ENCODE data around the gene NCKAP5. TPM values are rescaled to one million over a fixed set of nuclear protein-coding genes. Genes with fewer than 3 reads are reported as not detected.

The NCKAP5 gene
- total RNA-seq, 1 donor from 2014 or later, result 0.87 TPM

DNA sequence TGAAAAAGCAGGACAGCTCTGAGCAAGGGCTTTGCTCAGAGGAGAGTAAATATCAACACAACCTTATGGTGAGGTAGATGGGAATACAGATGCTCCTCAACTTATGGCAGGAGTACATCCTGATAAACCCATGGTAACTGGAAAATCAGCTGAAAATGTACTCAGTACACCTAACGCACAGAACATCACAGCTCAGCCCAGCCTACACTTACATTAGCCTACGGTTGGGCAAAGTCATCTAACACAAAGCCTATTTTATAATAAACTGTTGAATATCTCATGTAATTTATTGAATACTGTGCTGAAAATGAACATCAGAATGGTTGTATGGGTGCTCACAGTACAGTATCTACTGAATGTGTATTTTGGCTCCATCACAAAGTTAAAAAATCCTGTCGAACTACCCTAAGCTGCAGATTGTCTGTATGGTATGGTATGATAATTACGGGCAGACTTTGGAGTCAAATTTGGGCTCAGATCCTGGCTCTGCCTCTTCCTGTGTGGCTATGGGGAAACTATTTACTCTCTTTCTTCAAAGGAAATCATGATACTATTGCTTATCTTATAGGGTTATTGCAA is 778.0 kb downstream of the NCKAP5 start:
- H3K27me3 Mint-ChIP-seq (ENCODE audit: low read depth), result no peaks in the 10 kb centered on the region
- no peak for DNase-seq (ENCODE audit: low spot score)
- H3K27ac Mint-ChIP-seq (ENCODE audit: unreplicated experiment), result no peak overlapping the region
- no peak overlapping the region for H3K4me3 Mint-ChIP-seq (ENCODE audit: unreplicated experiment)
- TF ChIP-seq, protein P1, sequence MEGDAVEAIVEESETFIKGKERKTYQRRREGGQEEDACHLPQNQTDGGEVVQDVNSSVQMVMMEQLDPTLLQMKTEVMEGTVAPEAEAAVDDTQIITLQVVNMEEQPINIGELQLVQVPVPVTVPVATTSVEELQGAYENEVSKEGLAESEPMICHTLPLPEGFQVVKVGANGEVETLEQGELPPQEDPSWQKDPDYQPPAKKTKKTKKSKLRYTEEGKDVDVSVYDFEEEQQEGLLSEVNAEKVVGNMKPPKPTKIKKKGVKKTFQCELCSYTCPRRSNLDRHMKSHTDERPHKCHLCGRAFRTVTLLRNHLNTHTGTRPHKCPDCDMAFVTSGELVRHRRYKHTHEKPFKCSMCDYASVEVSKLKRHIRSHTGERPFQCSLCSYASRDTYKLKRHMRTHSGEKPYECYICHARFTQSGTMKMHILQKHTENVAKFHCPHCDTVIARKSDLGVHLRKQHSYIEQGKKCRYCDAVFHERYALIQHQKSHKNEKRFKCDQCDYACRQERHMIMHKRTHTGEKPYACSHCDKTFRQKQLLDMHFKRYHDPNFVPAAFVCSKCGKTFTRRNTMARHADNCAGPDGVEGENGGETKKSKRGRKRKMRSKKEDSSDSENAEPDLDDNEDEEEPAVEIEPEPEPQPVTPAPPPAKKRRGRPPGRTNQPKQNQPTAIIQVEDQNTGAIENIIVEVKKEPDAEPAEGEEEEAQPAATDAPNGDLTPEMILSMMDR (IDR thresholded peaks at IDR 0.05), result no peak
- H3K9me3 Mint-ChIP-seq (ENCODE audit: low read depth), result no peaks in the 10 kb centered on the region
- no peaks in the 10 kb centered on the region for H3K36me3 Mint-ChIP-seq (ENCODE audit: low read depth)
- peaks cover 5% of the 10 kb centered on the region for H3K4me1 Mint-ChIP-seq (ENCODE audit: low read depth)

DNA sequence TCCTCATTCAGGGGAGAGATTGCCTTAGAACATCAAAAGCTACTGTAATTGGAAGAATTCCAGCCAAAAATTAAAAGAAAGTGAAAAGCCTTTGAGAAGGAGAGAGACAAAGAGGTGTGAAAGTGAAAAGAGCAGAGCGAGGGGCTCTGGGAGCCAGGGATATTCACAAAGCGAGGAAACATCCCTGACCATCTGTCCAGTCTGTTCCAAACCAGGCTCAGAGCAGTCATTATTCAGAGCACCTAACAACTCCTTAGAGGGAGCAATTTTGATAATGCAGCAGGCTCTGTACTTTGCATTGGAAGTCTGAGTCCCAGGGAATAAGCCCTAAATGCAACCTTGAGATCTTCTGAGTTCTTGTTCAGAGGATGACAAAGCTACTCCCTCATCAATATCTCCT is 779.2 kb downstream of the NCKAP5 start:
- Mint-ChIP-seq H3K27ac (ENCODE audit: unreplicated experiment) (no peak overlapping the region), H3K27me3 (ENCODE audit: low read depth) (no peaks in the 10 kb centered on the region), H3K4me1 (ENCODE audit: low read depth) (peaks cover 5% of the 10 kb centered on the region), H3K9me3 (ENCODE audit: low read depth) (no peaks in the 10 kb centered on the region), H3K36me3 (ENCODE audit: low read depth) (no peaks in the 10 kb centered on the region), H3K4me3 (ENCODE audit: unreplicated experiment) (no peak overlapping the region)
- TF ChIP-seq, protein P1 (IDR thresholded peaks at IDR 0.05), result no peak
- no peak for DNase-seq (ENCODE audit: low spot score)

DNA sequence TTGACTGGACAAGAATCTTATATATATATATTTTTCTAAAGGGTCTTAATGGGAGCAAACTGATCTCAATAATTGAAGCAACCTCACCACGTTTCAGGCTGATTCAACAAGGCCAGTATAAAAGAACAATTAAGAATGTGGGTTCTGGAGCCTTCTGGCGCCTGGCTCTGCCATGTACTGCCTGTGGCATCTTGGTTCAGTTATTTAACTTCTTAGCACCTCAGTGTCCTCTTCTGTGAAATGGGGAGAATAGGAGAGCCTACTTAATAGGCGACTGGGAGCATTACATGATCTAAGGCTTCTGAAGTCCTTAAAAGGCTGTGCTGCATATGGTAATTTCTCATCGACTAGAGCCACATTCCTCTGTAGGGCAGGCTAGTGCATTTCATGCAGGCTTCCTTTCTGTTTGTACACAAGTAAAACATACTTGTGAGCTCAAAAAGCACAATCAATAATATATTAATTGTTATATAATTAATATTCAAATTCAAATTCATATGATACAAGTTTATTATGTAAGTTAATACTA is 779.9 kb downstream of the NCKAP5 start:
- Mint-ChIP-seq H3K4me1 (ENCODE audit: low read depth) (peaks cover 5% of the 10 kb centered on the region), H3K27ac (ENCODE audit: unreplicated experiment) (no peak overlapping the region), H3K9me3 (ENCODE audit: low read depth) (no peaks in the 10 kb centered on the region), H3K4me3 (ENCODE audit: unreplicated experiment) (no peak overlapping the region), H3K36me3 (ENCODE audit: low read depth) (no peaks in the 10 kb centered on the region), H3K27me3 (ENCODE audit: low read depth) (no peaks in the 10 kb centered on the region)
- TF ChIP-seq, protein P1 (IDR thresholded peaks at IDR 0.05), result no peak
- no peak for DNase-seq (ENCODE audit: low spot score)

DNA sequence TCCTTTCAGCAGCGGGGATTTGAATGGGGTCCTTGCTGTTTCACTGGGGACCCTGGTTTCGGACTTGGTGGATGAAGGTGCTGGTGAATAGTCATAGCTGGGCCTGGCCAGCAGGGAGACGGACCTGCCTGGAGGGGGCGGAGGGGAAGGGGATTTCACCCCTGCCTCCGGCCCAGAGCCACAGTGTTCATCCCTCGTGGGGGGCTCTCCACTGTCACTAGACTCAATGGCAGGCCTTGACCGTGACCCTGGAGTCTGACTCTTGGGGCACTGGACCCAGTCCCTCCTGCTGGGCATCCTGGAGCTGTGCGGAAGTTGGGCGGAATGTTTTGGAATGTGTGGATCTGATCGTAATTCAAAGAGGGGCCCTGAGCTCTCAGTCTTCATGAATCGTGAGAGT is 784.4 kb downstream of the NCKAP5 start:
- no peaks in the 10 kb centered on the region for H3K4me1 Mint-ChIP-seq (ENCODE audit: low read depth)
- no peaks in the 10 kb centered on the region for H3K36me3 Mint-ChIP-seq (ENCODE audit: low read depth)

DNA sequence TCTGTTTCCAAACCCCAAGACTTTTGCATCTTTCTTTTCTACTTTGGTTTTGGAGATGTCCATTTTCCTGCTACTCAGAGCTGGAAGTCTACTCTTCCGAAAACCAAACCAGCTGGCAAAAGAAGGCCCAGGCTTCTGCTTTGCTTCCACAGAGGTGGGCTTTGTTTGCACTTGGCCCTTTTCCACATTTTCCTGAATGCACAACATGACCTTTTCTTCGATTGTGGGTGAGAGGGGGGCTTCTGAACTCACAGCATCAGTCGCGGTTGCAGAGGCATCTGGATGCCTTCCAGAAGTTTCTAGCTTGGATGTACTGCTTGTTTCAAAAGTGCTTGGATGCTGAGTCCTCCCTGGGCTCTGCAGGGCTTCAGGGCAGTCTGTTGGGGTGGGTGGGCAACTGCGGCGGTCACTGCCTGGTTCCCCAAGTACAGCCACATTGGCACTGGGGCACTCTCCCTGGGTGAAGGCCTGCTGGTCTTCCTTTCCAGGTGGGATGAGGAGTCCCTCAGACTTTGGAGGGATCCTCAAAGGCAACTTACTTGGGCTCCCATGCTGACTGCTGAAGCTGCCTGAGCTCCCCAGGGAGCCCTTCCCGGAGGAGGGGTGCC is 786.0 kb downstream of the NCKAP5 start:
- H3K27me3 Mint-ChIP-seq (ENCODE audit: low read depth), result no peaks in the 10 kb centered on the region
- no peak overlapping the region for H3K27ac Mint-ChIP-seq (ENCODE audit: unreplicated experiment)
- TF ChIP-seq, protein P1 (IDR thresholded peaks at IDR 0.05), result no peak
- H3K9me3 Mint-ChIP-seq (ENCODE audit: low read depth), result no peaks in the 10 kb centered on the region
- no peaks in the 10 kb centered on the region for H3K36me3 Mint-ChIP-seq (ENCODE audit: low read depth)
- H3K4me3 Mint-ChIP-seq (ENCODE audit: unreplicated experiment), result no peak overlapping the region
- H3K4me1 Mint-ChIP-seq (ENCODE audit: low read depth), result no peaks in the 10 kb centered on the region
- no peak for DNase-seq (ENCODE audit: low spot score)

More for the DNA sequence above, 784.4 kb downstream of the NCKAP5 start:
- TF ChIP-seq, protein P1 (IDR thresholded peaks at IDR 0.05), result no peak
- Mint-ChIP-seq H3K27ac (ENCODE audit: unreplicated experiment) (no peak overlapping the region), H3K4me3 (ENCODE audit: unreplicated experiment) (no peak overlapping the region), H3K9me3 (ENCODE audit: low read depth) (no peaks in the 10 kb centered on the region), H3K27me3 (ENCODE audit: low read depth) (no peaks in the 10 kb centered on the region)
- DNase-seq (ENCODE audit: low spot score), result no peak

All from chondrocyte (in vitro differentiated cells).